ENCODE results near the gene UBE2S. TPM values are rescaled to one million over a fixed set of nuclear protein-coding genes. Genes with fewer than 3 reads are reported as not detected.

Gene UBE2S
- total and polyA plus RNA-seq, 11 donors = 10.9 to 51.8 (median 27.6) TPM

GRCh38 chr19:55354698-55355212, 52.8 kb downstream of the UBE2S start, which contains the start of gene COX6B2:
COX6B2 (minus strand) TSS chr19:55354719; CDS start chr19:55354521, 198 bp downstream.
- Histone ChIP-seq H3K9me3 (no peaks in the 10 kb centered on the region), H3K27ac (no peak within 1 kb of the TSS), H3K27me3 (peaks cover 10 to 75% (median 47%) of the 10 kb centered on the region in 9 donors), H3K4me3 (peak within 1 kb of the TSS in 11 of 12 donors; percentile 13 to 56 (median 35)), H3K36me3 (no peaks in the 10 kb centered on the region), H3K4me1 (peaks cover 0 to 19% (median 14%) of the 10 kb centered on the region in 12 donors)
- intact Hi-C loops (cut with DNase I) = no loop called here
- 0 to 4% (median 2%) methylated on average over 9 to 42 of the region's 43 CpGs for WGBS, 4 donors
- TF ChIP-seq, protein P1, sequence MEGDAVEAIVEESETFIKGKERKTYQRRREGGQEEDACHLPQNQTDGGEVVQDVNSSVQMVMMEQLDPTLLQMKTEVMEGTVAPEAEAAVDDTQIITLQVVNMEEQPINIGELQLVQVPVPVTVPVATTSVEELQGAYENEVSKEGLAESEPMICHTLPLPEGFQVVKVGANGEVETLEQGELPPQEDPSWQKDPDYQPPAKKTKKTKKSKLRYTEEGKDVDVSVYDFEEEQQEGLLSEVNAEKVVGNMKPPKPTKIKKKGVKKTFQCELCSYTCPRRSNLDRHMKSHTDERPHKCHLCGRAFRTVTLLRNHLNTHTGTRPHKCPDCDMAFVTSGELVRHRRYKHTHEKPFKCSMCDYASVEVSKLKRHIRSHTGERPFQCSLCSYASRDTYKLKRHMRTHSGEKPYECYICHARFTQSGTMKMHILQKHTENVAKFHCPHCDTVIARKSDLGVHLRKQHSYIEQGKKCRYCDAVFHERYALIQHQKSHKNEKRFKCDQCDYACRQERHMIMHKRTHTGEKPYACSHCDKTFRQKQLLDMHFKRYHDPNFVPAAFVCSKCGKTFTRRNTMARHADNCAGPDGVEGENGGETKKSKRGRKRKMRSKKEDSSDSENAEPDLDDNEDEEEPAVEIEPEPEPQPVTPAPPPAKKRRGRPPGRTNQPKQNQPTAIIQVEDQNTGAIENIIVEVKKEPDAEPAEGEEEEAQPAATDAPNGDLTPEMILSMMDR (IDR thresholded peaks at IDR 0.05) = no peak
- no peak for TF ChIP-seq POLR2A (IDR thresholded peaks at IDR 0.05)
- DNase-seq = no peak
- ATAC-seq = no peak

DNA sequence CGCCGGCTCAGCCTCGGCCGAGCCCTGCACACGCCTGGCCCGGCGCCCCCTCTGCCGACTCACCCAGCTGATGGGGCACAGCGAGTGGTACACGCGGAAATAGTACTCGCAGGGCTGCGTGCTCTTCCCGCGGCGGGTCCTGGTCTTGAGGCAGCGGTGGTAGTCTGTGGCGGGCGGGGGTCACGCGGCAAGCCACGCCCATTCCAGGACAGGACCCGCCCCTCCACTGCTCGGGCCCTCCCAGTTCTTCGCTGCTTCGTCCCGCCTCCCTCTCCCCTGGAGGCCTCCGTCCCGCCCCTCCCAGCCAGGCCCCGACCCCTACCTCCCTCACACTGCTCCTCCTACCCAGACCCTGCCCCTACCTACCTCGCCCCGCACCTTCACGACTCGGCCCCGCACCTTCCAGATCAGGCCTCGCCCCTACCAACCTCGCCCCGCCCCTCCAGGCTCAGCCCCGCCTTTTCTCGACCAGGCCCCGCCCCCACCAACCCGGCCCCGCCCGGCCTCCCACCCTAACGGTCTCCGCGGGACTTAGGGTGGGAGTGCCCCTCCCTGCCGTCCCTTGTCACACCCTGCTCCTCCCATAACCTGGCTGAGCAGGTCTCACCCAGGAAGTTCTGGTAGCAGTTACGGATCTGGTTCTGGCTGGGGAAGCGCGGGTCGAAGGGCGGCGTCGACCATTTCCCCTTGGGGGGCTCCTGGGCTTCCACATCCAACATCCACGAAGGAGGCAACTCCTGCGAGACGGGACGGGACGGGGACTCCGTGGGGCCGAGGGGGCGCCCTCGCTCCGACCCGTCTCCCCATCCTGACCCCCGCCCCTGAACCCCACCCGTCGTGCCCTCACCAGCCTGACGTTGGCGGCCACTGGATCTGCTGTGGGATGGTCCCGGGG, 53.5 kb downstream of the UBE2S start:
- intact Hi-C loops (cut with DNase I) = no loop called here
- 1 to 3% (median 1%) methylated on average over 38 to 72 of the region's 72 CpGs for WGBS, 4 donors
- TF ChIP-seq, protein P1 (IDR thresholded peaks at IDR 0.05) = no peak
- TF ChIP-seq POLR2A (IDR thresholded peaks at IDR 0.05) = no peak
- peak overlapping the region in 11 of 12 donors; percentile 13 to 56 (median 35) for H3K4me3 ChIP-seq
- no peaks in the 10 kb centered on the region for H3K36me3 ChIP-seq
- peak in 3 of 4 donors; percentile 59 to 92 (median 59) for ATAC-seq
- DNase-seq = peak in 3 of 5 donors; percentile 52 to 67 (median 62)
- H3K27me3 ChIP-seq = peaks cover 10 to 77% (median 47%) of the 10 kb centered on the region in 9 donors
- no peaks in the 10 kb centered on the region for H3K9me3 ChIP-seq
- no peak overlapping the region for H3K27ac ChIP-seq
- peaks cover 0 to 19% (median 14%) of the 10 kb centered on the region in 12 donors for H3K4me1 ChIP-seq

DNA sequence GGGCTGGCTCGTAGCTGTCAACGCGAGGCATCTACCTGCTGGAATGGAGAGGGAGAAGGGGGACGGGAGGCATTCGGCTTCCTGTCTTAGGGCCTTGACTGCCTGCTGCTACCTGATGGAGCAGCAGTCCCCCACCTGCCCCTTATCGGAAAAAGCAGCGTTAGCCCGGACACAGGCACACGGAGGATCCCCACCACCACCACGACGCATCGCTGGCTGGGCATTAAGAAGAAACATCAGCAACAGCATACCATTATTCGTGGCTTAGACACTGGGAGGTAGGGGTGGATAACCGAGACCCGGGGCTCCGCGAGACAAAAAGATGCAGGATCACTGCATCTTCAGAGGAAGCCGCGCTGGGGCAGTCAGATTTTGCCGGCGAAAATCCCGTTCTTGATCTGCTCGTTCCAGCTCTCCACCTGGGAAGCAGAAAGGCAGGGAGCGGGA, 54.2 kb downstream of the UBE2S start:
- peaks cover 0 to 19% (median 14%) of the 10 kb centered on the region in 12 donors for H3K4me1 ChIP-seq
- DNase-seq (no peak), ATAC-seq (no peak)
- H3K9me3 ChIP-seq = no peaks in the 10 kb centered on the region
- intact Hi-C loops (cut with DNase I) = no loop called here
- peak overlapping the region in 11 of 12 donors; percentile 13 to 56 (median 35) for H3K4me3 ChIP-seq
- WGBS, 4 donors = 4 to 5% (median 4%) methylated on average over 15 to 24 of the region's 24 CpGs
- no peak overlapping the region for H3K27ac ChIP-seq
- peaks cover 10 to 77% (median 47%) of the 10 kb centered on the region in 9 donors for H3K27me3 ChIP-seq
- no peaks in the 10 kb centered on the region for H3K36me3 ChIP-seq
- TF ChIP-seq, protein P1 (IDR thresholded peaks at IDR 0.05) = no peak

DNA sequence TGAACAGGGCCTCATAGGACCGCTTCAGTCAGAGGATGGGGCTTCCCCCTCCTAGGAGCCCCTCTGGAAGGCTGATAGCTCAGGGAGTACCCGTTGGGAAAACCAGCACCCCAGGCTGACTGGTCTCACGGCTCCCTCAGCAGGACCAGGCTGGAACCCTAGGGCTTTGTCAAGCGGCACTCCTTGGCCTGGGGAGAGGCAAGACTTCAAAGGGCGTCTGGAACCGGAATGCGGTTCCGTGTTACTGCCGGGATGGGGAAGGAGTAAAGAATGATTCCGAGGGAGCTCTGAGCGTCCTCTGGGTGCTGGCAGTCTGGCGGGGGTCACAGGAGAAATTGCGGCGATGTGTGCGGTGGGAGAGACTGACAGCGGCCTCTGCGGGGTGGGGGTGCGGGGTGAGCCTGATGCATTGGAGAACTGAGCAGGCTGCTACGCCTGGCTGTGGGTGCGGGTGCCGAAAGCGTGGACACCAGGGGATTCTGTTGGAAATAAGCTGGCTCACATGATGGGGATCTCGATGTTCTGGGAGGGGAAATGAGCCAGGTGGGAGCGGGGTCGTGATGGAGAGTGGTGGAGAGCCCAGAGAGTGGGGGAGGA, 54.9 kb downstream of the UBE2S start:
- TF ChIP-seq POLR2A (IDR thresholded peaks at IDR 0.05) = no peak
- TF ChIP-seq, protein P1 (IDR thresholded peaks at IDR 0.05) = no peak
- Histone ChIP-seq H3K4me1 (peaks cover 0 to 20% (median 14%) of the 10 kb centered on the region in 12 donors), H3K36me3 (no peaks in the 10 kb centered on the region), H3K27me3 (peaks cover 10 to 77% (median 47%) of the 10 kb centered on the region in 9 donors), H3K27ac (no peak overlapping the region), H3K9me3 (no peaks in the 10 kb centered on the region), H3K4me3 (no peak overlapping the region)
- DNase-seq (no peak), ATAC-seq (no peak)
- intact Hi-C loops (cut with DNase I) = no loop called here
- WGBS, 4 donors = 57 to 70% (median 64%) methylated on average over 25 of the region's 25 CpGs

All from heart left ventricle (tissue), 16 donors.